NB4 (cell line): ENCODE results near the gene ESPL1.

Source experiments
- POLR2A ChIP-seq: IDR thresholded peaks from 2 replicates; pipeline ENCODE4 v1.6.1; 2011; ENCODE audit warnings: mild to moderate bottlenecking; ENCODE audit not compliant: insufficient read length; ENCODE audit errors: extremely low read depth
- TF ChIP-seq, protein P1 (sequence below): IDR thresholded peaks from one replicate; pipeline ENCODE4 v1.5.1; 2012; ENCODE audit warnings: low read depth, low read length
- TF ChIP-seq, protein P2 (sequence below): IDR thresholded peaks from 2 replicates; pipeline ENCODE4 v1.6.1; 2011; ENCODE audit warnings: low read depth, low read length

DNA sequence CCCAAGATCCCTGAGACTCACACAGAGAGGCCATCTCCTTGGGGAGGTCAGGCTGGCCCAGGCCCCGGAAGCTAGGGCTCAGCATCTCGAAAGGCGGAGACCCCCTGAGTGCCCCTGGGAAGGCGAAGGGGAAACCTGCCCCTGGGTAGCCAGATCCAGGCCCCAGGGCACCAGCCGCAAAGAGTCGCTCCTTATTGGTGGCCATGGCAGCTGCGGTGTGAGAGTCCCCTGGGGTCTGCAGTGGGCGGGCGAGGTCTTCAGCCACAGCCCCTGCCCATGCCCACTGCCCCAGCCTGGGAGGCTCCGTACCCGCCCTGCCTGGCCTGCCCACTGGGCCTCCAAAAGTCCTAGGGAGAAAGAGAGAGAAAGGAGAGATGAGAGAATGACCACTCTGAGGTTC is 40.8 kb upstream of the ESPL1 start:
- no peak for TF ChIP-seq POLR2A
- TF ChIP-seq, protein P1, sequence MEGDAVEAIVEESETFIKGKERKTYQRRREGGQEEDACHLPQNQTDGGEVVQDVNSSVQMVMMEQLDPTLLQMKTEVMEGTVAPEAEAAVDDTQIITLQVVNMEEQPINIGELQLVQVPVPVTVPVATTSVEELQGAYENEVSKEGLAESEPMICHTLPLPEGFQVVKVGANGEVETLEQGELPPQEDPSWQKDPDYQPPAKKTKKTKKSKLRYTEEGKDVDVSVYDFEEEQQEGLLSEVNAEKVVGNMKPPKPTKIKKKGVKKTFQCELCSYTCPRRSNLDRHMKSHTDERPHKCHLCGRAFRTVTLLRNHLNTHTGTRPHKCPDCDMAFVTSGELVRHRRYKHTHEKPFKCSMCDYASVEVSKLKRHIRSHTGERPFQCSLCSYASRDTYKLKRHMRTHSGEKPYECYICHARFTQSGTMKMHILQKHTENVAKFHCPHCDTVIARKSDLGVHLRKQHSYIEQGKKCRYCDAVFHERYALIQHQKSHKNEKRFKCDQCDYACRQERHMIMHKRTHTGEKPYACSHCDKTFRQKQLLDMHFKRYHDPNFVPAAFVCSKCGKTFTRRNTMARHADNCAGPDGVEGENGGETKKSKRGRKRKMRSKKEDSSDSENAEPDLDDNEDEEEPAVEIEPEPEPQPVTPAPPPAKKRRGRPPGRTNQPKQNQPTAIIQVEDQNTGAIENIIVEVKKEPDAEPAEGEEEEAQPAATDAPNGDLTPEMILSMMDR = no peak
- TF ChIP-seq, protein P2, sequence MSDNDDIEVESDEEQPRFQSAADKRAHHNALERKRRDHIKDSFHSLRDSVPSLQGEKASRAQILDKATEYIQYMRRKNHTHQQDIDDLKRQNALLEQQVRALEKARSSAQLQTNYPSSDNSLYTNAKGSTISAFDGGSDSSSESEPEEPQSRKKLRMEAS = no peak
